GM12865 (cell line): ENCODE data around the gene STXBP1.

Source experiments
- DNase-seq: peaks from one replicate; pipeline ENCODE4 v3.0.0; 2010; ENCODE audit warnings: low read depth
- H3K4me3 ChIP-seq: 2 replicates; pipeline ENCODE4 v1.5.1; 2011; ENCODE audit warnings: mild to moderate bottlenecking, low read depth, low read length, control low read depth
- CTCF ChIP-seq: IDR thresholded peaks from 2 replicates; pipeline ENCODE4 v1.5.1; 2011; ENCODE audit warnings: low read length, control low read depth, low read depth, inconsistent platforms; ENCODE audit not compliant: insufficient read depth; ENCODE audit errors: missing control alignments

Gene STXBP1

GRCh38 chr9:127723013-127723412 is 110.9 kb downstream of the STXBP1 start:
- DNase-seq, result no peak
- no peak overlapping the region for H3K4me3 ChIP-seq
- TF ChIP-seq CTCF, result no peak

- H3K4me3 ChIP-seq, result no peak overlapping the region
- TF ChIP-seq CTCF, result no peak
- DNase-seq, result no peak
Observed at GRCh38 chr9:127723444-127723843, 111.4 kb downstream of the STXBP1 start.

GRCh38 chr9:127724012-127724411 is 111.9 kb downstream of the STXBP1 start:
- no peak overlapping the region for H3K4me3 ChIP-seq
- TF ChIP-seq CTCF, result no peak
- DNase-seq, result no peak

DNA sequence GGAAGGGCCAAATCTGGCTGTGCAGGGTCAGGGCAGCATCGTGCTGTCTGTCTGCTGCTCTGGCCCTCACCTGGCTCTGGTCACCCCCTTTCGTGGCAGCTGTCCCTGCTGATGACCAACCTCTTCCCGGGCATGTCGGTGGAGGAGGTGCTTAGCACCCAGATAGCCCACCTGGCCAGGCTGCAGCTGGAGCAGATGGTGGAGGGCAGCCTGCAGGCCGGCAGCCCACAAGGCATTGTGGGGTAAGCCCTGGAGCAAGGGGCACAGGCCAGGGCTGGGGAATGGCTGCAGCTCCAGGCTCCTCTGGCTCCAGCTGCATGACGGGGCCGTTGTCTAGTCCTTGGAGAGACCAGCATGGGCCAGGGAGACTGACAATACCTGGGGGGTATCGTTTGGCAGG is 114.8 kb downstream of the STXBP1 start:
- no peak for TF ChIP-seq CTCF
- DNase-seq, result no peak
- H3K4me3 ChIP-seq, result no peak overlapping the region

GRCh38 chr9:127728808-127729207 is 116.7 kb downstream of the STXBP1 start:
- no peak for DNase-seq
- H3K4me3 ChIP-seq, result no peak overlapping the region
- no peak for TF ChIP-seq CTCF

GRCh38 chr9:127729522-127730256 is 117.6 kb downstream of the STXBP1 start:
- DNase-seq, result no peak
- H3K4me3 ChIP-seq, result no peak overlapping the region
- no peak for TF ChIP-seq CTCF

- H3K4me3 ChIP-seq, result no peak overlapping the region
- DNase-seq, result no peak
- no peak for TF ChIP-seq CTCF
Observed at GRCh38 chr9:127730262-127730661, 118.2 kb downstream of the STXBP1 start.
